GM19463 (cell line): ENCODE data around the gene GSX1.
A peak's percentile ranks its signal among the peaks of the same experiment; 100 is the strongest.
"Not testable (repeated sequence)": the region's sequence is repeated elsewhere in the genome, so short reads cannot be mapped to it uniquely, and the experiment has no call there.

ENCODE experiments used
- ATAC-seq: cut with Tn5 transposase; IDR thresholded peaks from one replicate; pipeline ENCODE4 v1.9.1; 2021; ENCODE audit warnings: mild to moderate bottlenecking, moderate library complexity; ENCODE audit not compliant: unreplicated experiment

Gene GSX1

GRCh38 chr13:27792393-27793218 lies at the start of gene GSX1:
GSX1 (plus strand) TSS chr13:27792483; CDS start chr13:27792691, 208 bp downstream.
- ATAC-seq, result no peak

- ATAC-seq, result no peak
Measured at GRCh38 chr13:27744801-27745200, 47.5 kb upstream of the GSX1 start.

- no peak for ATAC-seq
Measured at GRCh38 chr13:27745301-27745700, 47.0 kb upstream of the GSX1 start.

GRCh38 chr13:27748143-27748542 lies 44.1 kb upstream of the GSX1 start:
- ATAC-seq, result not testable (repeated sequence)

- no peak for ATAC-seq
Measured at GRCh38 chr13:27751953-27752532, 40.2 kb upstream of the GSX1 start.

GRCh38 chr13:27765650-27766049 lies 26.6 kb upstream of the GSX1 start:
- no peak for ATAC-seq

GRCh38 chr13:27770809-27771208 lies 21.5 kb upstream of the GSX1 start:
- no peak for ATAC-seq

GRCh38 chr13:27772651-27773425 lies 19.4 kb upstream of the GSX1 start:
- no peak for ATAC-seq

GRCh38 chr13:27774169-27774568 lies 18.1 kb upstream of the GSX1 start:
- ATAC-seq, result peak; percentile 41

- ATAC-seq, result no peak
Measured at GRCh38 chr13:27774651-27775050, 17.6 kb upstream of the GSX1 start.

GRCh38 chr13:27775943-27776342 lies 16.3 kb upstream of the GSX1 start:
- no peak for ATAC-seq

- no peak for ATAC-seq
Measured at GRCh38 chr13:27782151-27782550, 10.1 kb upstream of the GSX1 start.

- no peak for ATAC-seq
Measured at GRCh38 chr13:27783111-27783510, 9.2 kb upstream of the GSX1 start.

- no peak for ATAC-seq
Measured at GRCh38 chr13:27788271-27788670, 4.0 kb upstream of the GSX1 start.

- ATAC-seq, result no peak
Measured at GRCh38 chr13:27789153-27789494, 3.2 kb upstream of the GSX1 start.

GRCh38 chr13:27789495-27790303 lies 2.6 kb upstream of the GSX1 start:
- ATAC-seq, result no peak

GRCh38 chr13:27790523-27790922 lies 1.8 kb upstream of the GSX1 start:
- no peak for ATAC-seq

GRCh38 chr13:27791146-27791900 lies 960 bp upstream of the GSX1 start:
- ATAC-seq, result no peak

GRCh38 chr13:27791901-27792392 lies 336 bp upstream of the GSX1 start:
- no peak for ATAC-seq
